RPMI8226 (cell line): ENCODE results near the gene LMTK2.

Experiments used
- DNase-seq: peaks from one replicate; pipeline ENCODE4 v3.0.0-alpha.2; 2015

Gene LMTK2

GRCh38 chr7:98178762-98179490 lies 72.3 kb downstream of the LMTK2 start:
- DNase-seq, result no peak

GRCh38 chr7:98180751-98181150 lies 74.1 kb downstream of the LMTK2 start:
- no peak for DNase-seq

DNA sequence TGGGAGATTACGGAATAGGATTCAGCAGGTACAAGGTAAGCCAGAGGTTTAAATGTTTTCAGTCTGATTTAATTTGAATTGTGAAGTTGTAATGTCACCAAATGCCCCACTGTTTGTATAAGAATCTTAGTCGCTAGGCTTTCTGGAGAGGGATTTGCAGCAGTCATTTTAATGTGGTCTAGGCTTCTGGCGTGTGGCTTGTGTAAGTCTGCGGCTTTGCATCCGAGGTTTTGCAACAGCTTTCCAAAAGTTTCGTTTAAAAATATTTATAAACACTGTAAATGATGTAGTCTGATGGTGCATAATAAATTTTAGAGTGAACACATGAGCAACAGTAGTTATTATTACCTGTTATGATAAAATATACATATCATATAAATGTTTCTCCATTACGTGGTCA lies 78.4 kb downstream of the LMTK2 start:
- DNase-seq, result no peak

GRCh38 chr7:98186452-98187137 lies 79.9 kb downstream of the LMTK2 start:
- no peak for DNase-seq

DNA sequence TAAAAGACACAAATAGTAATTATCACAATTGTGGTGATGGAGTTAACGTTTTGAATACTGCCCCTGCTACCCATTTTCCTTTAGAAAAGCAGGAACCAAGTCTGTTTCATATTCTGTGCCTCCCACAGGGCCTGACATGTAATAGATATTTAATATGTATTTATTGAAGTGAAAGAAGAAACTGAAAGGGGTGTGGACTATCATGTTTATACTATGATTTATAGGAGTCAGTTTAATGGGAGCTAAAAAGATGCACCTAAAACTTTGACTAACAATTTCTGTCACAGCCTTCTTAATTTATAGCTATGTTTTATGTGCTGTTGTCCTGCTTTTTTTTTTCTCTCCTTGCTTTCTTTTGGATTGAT lies 80.5 kb downstream of the LMTK2 start:
- DNase-seq, result no peak

DNA sequence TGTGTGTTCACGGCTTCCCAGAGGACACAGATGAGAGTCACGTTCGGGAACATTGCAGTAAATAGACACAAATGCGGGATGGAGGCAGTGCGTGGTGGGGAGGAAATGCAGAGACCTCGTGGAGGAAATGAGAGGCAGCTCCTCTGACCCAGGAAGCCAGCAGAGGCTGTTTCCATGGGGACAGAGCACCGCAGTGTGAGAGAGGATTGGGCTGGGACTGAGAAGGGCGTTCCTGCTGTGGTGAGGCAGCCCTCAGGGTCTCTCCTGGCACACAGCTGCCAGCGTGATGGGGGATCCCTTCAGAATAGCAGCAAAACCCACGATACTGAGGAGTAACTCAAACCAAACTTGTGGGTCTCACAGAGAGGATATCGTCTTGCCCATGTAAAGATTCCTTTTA lies 82.9 kb downstream of the LMTK2 start:
- DNase-seq, result no peak

GRCh38 chr7:98191668-98192431 lies 85.2 kb downstream of the LMTK2 start:
- no peak for DNase-seq

DNA sequence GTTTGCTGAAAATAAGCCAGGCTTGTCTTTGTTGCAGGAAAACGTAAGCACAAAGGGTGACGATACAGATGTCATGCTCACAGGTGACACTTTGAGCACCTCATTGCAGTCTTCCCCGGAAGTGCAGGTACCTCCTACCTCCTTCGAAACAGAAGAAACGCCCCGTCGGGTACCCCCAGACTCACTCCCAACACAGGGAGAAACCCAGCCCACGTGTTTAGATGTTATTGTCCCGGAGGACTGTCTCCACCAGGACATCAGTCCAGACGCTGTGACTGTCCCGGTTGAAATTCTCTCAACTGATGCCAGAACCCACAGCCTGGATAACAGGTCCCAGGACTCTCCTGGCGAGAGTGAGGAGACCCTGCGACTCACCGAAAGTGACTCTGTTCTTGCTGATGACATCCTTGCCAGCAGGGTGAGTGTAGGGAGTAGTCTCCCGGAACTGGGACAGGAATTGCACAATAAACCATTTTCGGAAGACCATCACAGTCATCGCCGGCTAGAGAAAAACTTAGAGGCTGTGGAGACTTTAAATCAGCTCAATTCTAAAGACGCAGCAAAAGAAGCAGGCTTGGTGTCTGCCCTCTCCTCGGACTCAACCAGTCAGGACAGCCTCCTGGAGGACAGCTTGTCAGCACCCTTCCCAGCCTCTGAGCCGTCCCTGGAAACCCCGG lies 86.3 kb downstream of the LMTK2 start:
- no peak for DNase-seq

- DNase-seq, result no peak
Observed at GRCh38 chr7:98193474-98194180, 87.0 kb downstream of the LMTK2 start.

DNA sequence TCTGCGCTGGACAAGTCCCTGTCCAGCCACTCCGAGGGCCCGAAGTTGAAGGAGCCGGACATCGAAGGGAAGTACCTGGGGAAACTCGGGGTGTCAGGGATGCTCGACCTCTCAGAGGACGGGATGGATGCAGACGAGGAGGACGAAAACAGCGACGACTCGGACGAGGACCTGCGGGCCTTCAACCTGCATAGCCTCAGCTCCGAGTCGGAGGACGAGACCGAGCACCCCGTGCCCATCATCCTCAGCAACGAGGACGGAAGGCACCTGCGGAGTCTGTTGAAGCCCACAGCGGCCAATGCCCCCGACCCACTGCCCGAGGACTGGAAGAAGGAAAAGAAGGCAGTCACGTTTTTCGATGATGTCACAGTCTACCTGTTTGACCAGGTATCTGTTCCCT lies 87.5 kb downstream of the LMTK2 start:
- DNase-seq, result no peak

GRCh38 chr7:98194672-98195457 lies 88.2 kb downstream of the LMTK2 start:
- DNase-seq, result no peak

GRCh38 chr7:98196706-98197605 lies 90.3 kb downstream of the LMTK2 start:
- DNase-seq, result no peak

GRCh38 chr7:98199131-98199530 lies 92.5 kb downstream of the LMTK2 start:
- no peak for DNase-seq

DNA sequence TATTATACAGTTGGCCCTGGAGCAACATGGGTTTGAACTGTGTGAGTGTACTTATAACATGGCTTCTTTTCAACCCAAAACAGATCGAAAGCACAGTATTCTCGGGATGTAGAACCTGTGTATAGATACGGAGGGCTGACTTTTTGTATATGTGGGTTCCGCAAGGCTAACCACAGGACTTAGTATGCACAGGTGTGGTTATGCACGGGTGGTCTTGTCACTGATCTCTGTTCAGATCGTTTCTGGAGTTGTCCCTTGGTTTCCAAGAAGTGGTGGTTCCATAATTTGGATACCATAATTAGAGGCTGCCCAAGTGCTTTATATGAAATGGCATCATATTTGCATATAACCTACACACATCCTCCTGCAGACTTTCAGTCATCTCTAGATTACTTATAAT lies 93.7 kb downstream of the LMTK2 start:
- DNase-seq, result no peak

- DNase-seq, result peak; percentile 97
Observed at GRCh38 chr7:98202367-98203195, 95.9 kb downstream of the LMTK2 start.

DNA sequence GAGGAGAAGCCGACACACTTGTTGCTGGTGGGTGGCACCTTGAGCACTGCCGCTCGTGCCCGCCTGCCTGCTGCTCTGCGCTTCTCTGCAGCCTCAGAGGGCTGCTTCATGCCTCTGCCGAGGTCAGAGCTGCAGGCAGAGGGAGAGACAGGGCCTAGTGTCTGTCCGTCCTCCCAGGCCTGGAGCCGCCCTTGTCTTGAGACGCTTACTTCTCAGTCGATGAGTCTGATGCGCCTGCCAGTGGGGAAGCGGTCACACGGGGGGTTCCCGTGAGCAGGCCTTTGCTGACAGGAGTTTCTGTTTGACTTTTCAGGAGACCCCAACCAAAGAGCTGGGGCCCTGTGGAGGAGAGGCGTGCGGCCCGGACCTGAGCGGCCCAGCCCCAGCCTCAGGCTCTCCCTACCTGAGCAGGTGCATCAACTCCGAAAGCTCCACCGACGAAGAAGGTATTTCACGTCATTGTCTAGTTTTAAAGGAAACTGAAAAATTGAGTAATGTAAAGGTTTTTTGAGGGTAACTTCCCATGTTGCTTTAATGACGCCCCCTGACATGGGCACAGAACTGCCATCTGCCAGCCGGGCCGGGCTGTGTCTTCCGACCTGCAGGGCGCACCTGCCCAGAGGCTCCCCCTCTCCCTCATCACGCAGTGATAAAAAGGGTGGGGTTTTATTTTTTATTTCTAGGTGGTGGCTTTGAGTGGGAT lies 96.8 kb downstream of the LMTK2 start:
- DNase-seq, result peak; percentile 9

- no peak for DNase-seq
Observed at GRCh38 chr7:98203964-98204605, 97.4 kb downstream of the LMTK2 start.

DNA sequence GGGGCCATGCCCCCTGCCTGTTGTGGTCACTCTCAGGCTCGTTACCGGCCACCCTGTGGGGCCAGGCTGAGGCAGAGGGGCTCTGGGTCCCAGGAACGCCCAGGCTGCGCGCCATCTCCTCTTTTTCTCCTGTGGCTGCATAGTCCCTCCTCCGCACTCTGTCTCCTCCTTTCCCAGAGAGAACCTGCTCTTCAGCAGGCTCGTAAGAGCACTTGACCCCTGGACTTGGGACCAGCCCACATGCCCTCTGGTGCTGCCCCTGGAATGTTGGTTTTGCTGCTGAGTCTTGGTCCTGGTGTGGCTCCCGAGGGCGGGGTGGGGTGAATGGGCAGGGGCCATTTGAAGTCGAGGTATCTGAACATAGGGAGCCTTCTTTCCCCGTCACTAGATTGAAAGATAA lies 98.0 kb downstream of the LMTK2 start:
- no peak for DNase-seq
